ENCODE measurements around the gene TRABD.

TRABD gene

GRCh38 chr22:50245214-50246072 is 59.7 kb downstream of the TRABD start:
- DNase-seq, result no peak

- DNase-seq, result no peak
These were observed 60.8 kb downstream of the TRABD start for GRCh38 chr22:50246242-50247175.

GRCh38 chr22:50247748-50248147 is 62.0 kb downstream of the TRABD start:
- DNase-seq, result peak; percentile 63

- no peak for DNase-seq
These were observed 62.7 kb downstream of the TRABD start for GRCh38 chr22:50248196-50249081.
